CD4-positive, alpha-beta memory T cell (primary cell): Measurements from ENCODE around the gene MPHOSPH9. TPM values are rescaled to one million over a fixed set of nuclear protein-coding genes. Genes with fewer than 3 reads are reported as not detected.

Experiments
- CTCF ChIA-PET: fragments of 350-600 bp; sonication (Branson Sonifier 250); formaldehyde crosslinking; loops from one replicate; lab custom pipeline; 2021; ENCODE audit warnings: inconsistent platforms; ENCODE audit not compliant: partially characterized antibody; lab: Charles Lee
- POLR2A ChIA-PET: fragments of 350-600 bp; sonication (Branson Sonifier 250); formaldehyde crosslinking; loops from one replicate; lab custom pipeline; 2021; ENCODE audit not compliant: partially characterized antibody; lab: Charles Lee
- DNase-seq, 5 donors: peaks; one replicate each; pipeline versions ENCODE4 v3.0.0 to v3.0.0-alpha.2; 2020 to 2022; ENCODE audit warnings: mixed read lengths in 1 of 5
- H3K27ac ChIP-seq: one replicate; pipeline ENCODE4 v1.7.0; 2013; ENCODE audit warnings: low read depth, low read length
- H3K27me3 ChIP-seq: 2 replicates; pipeline ENCODE4 v1.7.0; 2013; ENCODE audit warnings: mild to moderate bottlenecking, low read length, moderate library complexity; ENCODE audit not compliant: insufficient read depth
- H3K36me3 ChIP-seq: 2 replicates; pipeline ENCODE4 v1.7.0; 2013; ENCODE audit warnings: mild to moderate bottlenecking, low read length, moderate library complexity; ENCODE audit not compliant: insufficient read depth
- H3K4me1 ChIP-seq: 2 replicates; pipeline ENCODE4 v1.7.0; 2013; ENCODE audit warnings: mild to moderate bottlenecking, low read length, moderate library complexity; ENCODE audit not compliant: insufficient read depth
- H3K4me3 ChIP-seq, 2 donors: one replicate each; pipeline ENCODE4 v1.7.0; 2013; ENCODE audit warnings: low read length in 2 of 2, mild to moderate bottlenecking in 1 of 2
- H3K9me3 ChIP-seq, 2 donors: one replicate each; pipeline ENCODE4 v1.7.0; 2013; ENCODE audit warnings: low read length in 2 of 2, control low read depth in 1 of 2; ENCODE audit not compliant: control insufficient read depth in 1 of 2
- H3K27ac Mint-ChIP-seq, 7 donors: one replicate each; pipeline ENCODE4 v1.8.0; 2020 to 2021; ENCODE audit warnings: mixed read lengths in 7 of 7, mild to moderate bottlenecking in 6 of 7, inconsistent platforms in 3 of 7, moderate library complexity in 3 of 7
- H3K27me3 Mint-ChIP-seq, 2 donors: one replicate each; pipeline ENCODE4 v1.8.0; 2020 to 2021; ENCODE audit warnings: mixed read lengths in 2 of 2
- H3K36me3 Mint-ChIP-seq, 2 donors: one replicate each; pipeline ENCODE4 v1.8.0; 2020 to 2021; ENCODE audit warnings: mixed read lengths in 2 of 2, inconsistent platforms in 1 of 2, mild to moderate bottlenecking in 1 of 2
- H3K4me1 Mint-ChIP-seq, 4 donors: one replicate each; pipeline ENCODE4 v1.8.0; 2020 to 2021; ENCODE audit warnings: mixed read lengths in 4 of 4, mild to moderate bottlenecking in 1 of 4
- H3K4me3 Mint-ChIP-seq, 8 donors: one replicate each; pipeline ENCODE4 v1.8.0; 2020 to 2021; ENCODE audit warnings: mixed read lengths in 8 of 8, mild to moderate bottlenecking in 7 of 8, moderate library complexity in 6 of 8, inconsistent platforms in 3 of 8
- H3K9me3 Mint-ChIP-seq, 8 donors: one replicate each; pipeline ENCODE4 v1.8.0; 2020 to 2021; ENCODE audit warnings: mixed read lengths in 8 of 8, mild to moderate bottlenecking in 5 of 8, inconsistent platforms in 3 of 8, moderate library complexity in 1 of 8
- intact Hi-C: fragments of 100-400 bp; cut with micrococcal nuclease; formaldehyde crosslinking; loops from one replicate; pipeline ENCODE4 v1.15.1; 2023
- polyA plus RNA-seq, 2 donors: library from polyadenylated mRNA; unstranded; fragments of 300-500 nt; fragmentation: Illumina TruSeq; gene quantifications; one replicate each; pipeline ENCODE4 v1.2.3, GENCODE V29; 2021
- total RNA-seq, 2 experiments: library from RNA; stranded (reverse); gene quantifications; one replicate each; pipeline ENCODE4 v1.2.3, GENCODE V29; 2021

MPHOSPH9 gene
- total and polyA plus RNA-seq, 4 experiments from 2014 or later: 14.1 to 62.7 (median 45.1) TPM

GRCh38 chr12:123149088-123149487, 83.9 kb downstream of the MPHOSPH9 start:
- H3K36me3 ChIP-seq: no peaks in the 10 kb centered on the region
- POLR2A ChIA-PET: interaction anchor here (1.3 to 4.1 kb wide), 5 partner anchors 13 to 166 kb away, joined by 3 to 24 read pairs (median 5); partner anchors contain the start of genes MPHOSPH9 and MTRFR
- Mint-ChIP-seq H3K27ac (peak overlapping the region in 5 of 7 donors; percentile 51 to 86 (median 75)), H3K9me3 (no peaks in the 10 kb centered on the region), H3K27me3 (no peaks in the 10 kb centered on the region), H3K4me1 (peaks cover 17 to 42% (median 25%) of the 10 kb centered on the region in 4 donors), H3K4me3 (peak overlapping the region; percentile 76 to 89 (median 82)), H3K36me3 (peaks cover 0 to 6% of the 10 kb centered on the region in 2 donors)
- no peak overlapping the region for H3K27ac ChIP-seq
- peaks cover 23% of the 10 kb centered on the region for H3K4me1 ChIP-seq
- CTCF ChIA-PET: interaction anchor here (1.0 to 1.4 kb wide), 5 partner anchors 21 to 106 kb away, joined by 3 read pairs; no protein-coding TSS in a partner anchor
- no peaks in the 10 kb centered on the region for H3K9me3 ChIP-seq
- no peaks in the 10 kb centered on the region for H3K27me3 ChIP-seq
- no peak for DNase-seq
- intact Hi-C loops: no loop called here
- H3K4me3 ChIP-seq: no peak overlapping the region

GRCh38 chr12:123148655-123149054, 84.3 kb downstream of the MPHOSPH9 start:
- Mint-ChIP-seq H3K4me3 (peak overlapping the region; percentile 37 to 87 (median 79)), H3K9me3 (no peaks in the 10 kb centered on the region), H3K36me3 (peaks cover 0 to 6% of the 10 kb centered on the region in 2 donors), H3K27me3 (no peaks in the 10 kb centered on the region), H3K27ac (peak overlapping the region in 3 of 7 donors; percentile 19 to 73 (median 61)), H3K4me1 (peaks cover 17 to 42% (median 25%) of the 10 kb centered on the region in 4 donors)
- ChIA-PET CTCF (interaction anchor here (1.1 to 1.4 kb wide), 3 partner anchors 27 to 106 kb away, joined by 3 read pairs; no protein-coding TSS in a partner anchor), POLR2A (interaction anchor here (1.3 to 4.1 kb wide), 4 partner anchors 14 to 166 kb away, joined by 3 to 24 read pairs (median 4); partner anchors contain the start of genes MPHOSPH9 and MTRFR)
- no peaks in the 10 kb centered on the region for H3K36me3 ChIP-seq
- no peak for DNase-seq
- no peak overlapping the region for H3K4me3 ChIP-seq
- intact Hi-C loops: no loop called here
- H3K27ac ChIP-seq: no peak overlapping the region
- H3K4me1 ChIP-seq: peaks cover 23% of the 10 kb centered on the region
- H3K9me3 ChIP-seq: no peaks in the 10 kb centered on the region
- H3K27me3 ChIP-seq: no peaks in the 10 kb centered on the region

- no peaks in the 10 kb centered on the region for H3K9me3 ChIP-seq
- POLR2A ChIA-PET: interaction anchor here (4.1 kb wide), 1 partner anchor 73 kb away, joined by 24 read pairs; no protein-coding TSS in a partner anchor
- Mint-ChIP-seq H3K9me3 (no peaks in the 10 kb centered on the region), H3K27ac (peak overlapping the region in 4 of 7 donors; percentile 1 to 73 (median 18)), H3K36me3 (peaks cover 0 to 6% of the 10 kb centered on the region in 2 donors), H3K27me3 (no peaks in the 10 kb centered on the region), H3K4me3 (peak overlapping the region in 5 of 8 donors; percentile 37 to 87 (median 76)), H3K4me1 (peaks cover 17 to 42% (median 25%) of the 10 kb centered on the region in 4 donors)
- no peak for DNase-seq
- CTCF ChIA-PET: interaction anchor here (1.2 to 1.4 kb wide), 2 partner anchors 28 to 105 kb away, joined by 3 read pairs; no protein-coding TSS in a partner anchor
- H3K27me3 ChIP-seq: no peaks in the 10 kb centered on the region
- no peak overlapping the region for H3K4me3 ChIP-seq
- H3K4me1 ChIP-seq: peaks cover 23% of the 10 kb centered on the region
- intact Hi-C loops: no loop called here
- no peaks in the 10 kb centered on the region for H3K36me3 ChIP-seq
- no peak overlapping the region for H3K27ac ChIP-seq
Measured at GRCh38 chr12:123148223-123148622, 84.7 kb downstream of the MPHOSPH9 start.

- H3K9me3 Mint-ChIP-seq: no peaks in the 10 kb centered on the region
- no peak overlapping the region for H3K4me3 Mint-ChIP-seq
Measured at GRCh38 chr12:123145211-123145610, 87.7 kb downstream of the MPHOSPH9 start.

GRCh38 chr12:123143736-123144461, 89.0 kb downstream of the MPHOSPH9 start:
- Histone ChIP-seq H3K36me3 (no peaks in the 10 kb centered on the region), H3K27ac (no peak overlapping the region), H3K27me3 (no peaks in the 10 kb centered on the region), H3K4me1 (peaks cover 12% of the 10 kb centered on the region), H3K9me3 (no peaks in the 10 kb centered on the region), H3K4me3 (no peak overlapping the region)
- H3K27me3 Mint-ChIP-seq: no peaks in the 10 kb centered on the region
- no peak overlapping the region for H3K4me3 Mint-ChIP-seq
- POLR2A ChIA-PET: interaction anchor here (1.4 kb wide), 2 partner anchors 23 to 69 kb away, joined by 3 read pairs; no protein-coding TSS in a partner anchor
- H3K4me1 Mint-ChIP-seq: peaks cover 7 to 22% (median 13%) of the 10 kb centered on the region in 4 donors
- H3K36me3 Mint-ChIP-seq: peaks cover 0 to 2% of the 10 kb centered on the region in 2 donors
- intact Hi-C loops: no loop called here
- no peaks in the 10 kb centered on the region for H3K9me3 Mint-ChIP-seq
- no peak for DNase-seq
- H3K27ac Mint-ChIP-seq: peak overlapping the region in 2 of 7 donors; percentile 23 to 59
- CTCF ChIA-PET: interaction anchor here (0.8 kb wide), 1 partner anchor 37 kb away, joined by 3 read pairs; no protein-coding TSS in a partner anchor

More at GRCh38 chr12:123145211-123145610, 87.7 kb downstream of the MPHOSPH9 start:
- POLR2A ChIA-PET: interaction anchor here (1.4 kb wide), 1 partner anchor 70 kb away, joined by 3 read pairs; no protein-coding TSS in a partner anchor
- Histone ChIP-seq H3K27ac (no peak overlapping the region), H3K4me3 (no peak overlapping the region), H3K9me3 (no peaks in the 10 kb centered on the region), H3K27me3 (no peaks in the 10 kb centered on the region), H3K4me1 (peaks cover 19% of the 10 kb centered on the region), H3K36me3 (no peaks in the 10 kb centered on the region)
- H3K27ac Mint-ChIP-seq: no peak overlapping the region
- H3K27me3 Mint-ChIP-seq: no peaks in the 10 kb centered on the region
- no peak for DNase-seq
- H3K4me1 Mint-ChIP-seq: peaks cover 15 to 29% (median 22%) of the 10 kb centered on the region in 4 donors
- peaks cover 0 to 6% of the 10 kb centered on the region in 2 donors for H3K36me3 Mint-ChIP-seq
- CTCF ChIA-PET: no interaction called here
- intact Hi-C loops: no loop called here

GRCh38 chr12:123142921-123143735, 89.8 kb downstream of the MPHOSPH9 start:
- Histone ChIP-seq H3K4me3 (no peak overlapping the region), H3K36me3 (no peaks in the 10 kb centered on the region), H3K27ac (no peak overlapping the region), H3K9me3 (no peaks in the 10 kb centered on the region), H3K27me3 (no peaks in the 10 kb centered on the region), H3K4me1 (peaks cover 8% of the 10 kb centered on the region)
- no peaks in the 10 kb centered on the region for H3K27me3 Mint-ChIP-seq
- H3K4me3 Mint-ChIP-seq: no peak overlapping the region
- no peak for DNase-seq
- H3K36me3 Mint-ChIP-seq: peaks cover 0 to 2% of the 10 kb centered on the region in 2 donors
- peaks cover 3 to 14% (median 8%) of the 10 kb centered on the region in 4 donors for H3K4me1 Mint-ChIP-seq
- H3K27ac Mint-ChIP-seq: peak overlapping the region in 1 of 7 donors; percentile 31
- POLR2A ChIA-PET: interaction anchor here (1.4 kb wide), 1 partner anchor 22 kb away, joined by 3 read pairs; no protein-coding TSS in a partner anchor
- no peaks in the 10 kb centered on the region for H3K9me3 Mint-ChIP-seq
- CTCF ChIA-PET: interaction anchor here (0.8 to 1.5 kb wide), 2 partner anchors 9 to 36 kb away, joined by 3 to 4 read pairs; no protein-coding TSS in a partner anchor
- intact Hi-C loops: no loop called here
